ENCODE results near the gene C1QL1. TPM values are rescaled to one million over a fixed set of nuclear protein-coding genes. Genes with fewer than 3 reads are reported as not detected.

Gene C1QL1
- total and polyA plus RNA-seq, 2 donors (not counting 3 experiments of a cell fraction or from before 2014, with no cell fraction given), result 0.35 to 0.72 TPM

- no peak overlapping the region for H3K4me2 ChIP-seq (ENCODE audit: insufficient read depth, low read length)
- H2AFZ ChIP-seq (ENCODE audit: low read depth, low read length), result no peak overlapping the region
- ChIA-PET CTCF (interaction anchor here (1.4 to 1.9 kb wide), 3 partner anchors 27 to 51 kb away, joined by 4 to 6 read pairs (median 4); no protein-coding TSS in a partner anchor), POLR2A (no interaction called here)
- FAIRE-seq (no peak), DNase-seq (ENCODE audit: low read depth, low spot score) (no peak)
- H3K9ac ChIP-seq (replicated peaks; ENCODE audit: extremely low read depth, insufficient read depth, low read length), result no peak overlapping the region
- TF ChIP-seq EZH2 (IDR thresholded peaks at IDR 0.05; ENCODE audit: borderline replicate concordance, low read depth, low read length, severe bottlenecking) (peak; percentile 32), POLR2AphosphoS5 (IDR thresholded peaks at IDR 0.05; ENCODE audit: insufficient read depth, low read depth, low read length) (no peak), GATA2 (IDR thresholded peaks at IDR 0.05; ENCODE audit: insufficient read depth, insufficient read length, low read depth, low read length) (no peak), CTCF (IDR thresholded peaks at IDR 0.05; ENCODE audit: extremely low read depth in 1 of 2, insufficient read depth in 1 of 2, low read depth in 1 of 2, low read length in 2 of 2) (no peak), FOS (IDR thresholded peaks at IDR 0.05; ENCODE audit: borderline replicate concordance, insufficient read depth, low read length) (no peak), POLR2A (IDR thresholded peaks at IDR 0.05; ENCODE audit: low read depth, low read length) (no peak)
- dilution Hi-C loops (cut with MboI; ENCODE audit: extremely low pct_ligation_motif_present, low sequenced_read_pairs) (no loop called here), intact Hi-C loops (cut with micrococcal nuclease) (no loop called here)
- H3K4me3 ChIP-seq (replicated peaks in 1 of 3; ENCODE audit: insufficient read depth in 1 of 3, low read depth in 1 of 3, low read length in 3 of 3), result no peak overlapping the region
- no peaks in the 10 kb centered on the region for H4K20me1 ChIP-seq (replicated peaks; ENCODE audit: control insufficient read depth, extremely low read depth, insufficient read depth, low read length)
- H3K27ac ChIP-seq (ENCODE audit: insufficient read depth, low read depth, low read length), result no peak overlapping the region
- H3K36me3 ChIP-seq (ENCODE audit: control insufficient read depth in 2 of 2, extremely low read depth in 1 of 2, insufficient read depth in 2 of 2, low read length in 2 of 2), result no peaks in the 10 kb centered on the region
- no peaks in the 10 kb centered on the region for H3K9me3 ChIP-seq (replicated peaks; ENCODE audit: control insufficient read depth, insufficient read depth, low read length)
- no peaks in the 10 kb centered on the region for H3K79me2 ChIP-seq (ENCODE audit: control insufficient read depth, insufficient read depth, low read length)
- peaks cover 38 to 43% of the 10 kb centered on the region in 2 experiments for H3K27me3 ChIP-seq (ENCODE audit: control insufficient read depth in 2 of 2, insufficient read depth in 2 of 2, low read length in 2 of 2)
- peaks cover 8% of the 10 kb centered on the region for H3K4me1 ChIP-seq (ENCODE audit: control insufficient read depth, extremely low read depth, insufficient read depth, low read length)
- H3K9me1 ChIP-seq (replicated peaks; ENCODE audit: control insufficient read depth, extremely low read depth, insufficient read depth, low read length), result no peaks in the 10 kb centered on the region
- no TSS peak for BruUV-seq (replicated peaks)
Measured at GRCh38 chr17:44971776-44972483, 3.8 kb upstream of the C1QL1 start.
